ENCODE results near the gene ZSCAN2. TPM values are rescaled to one million over a fixed set of nuclear protein-coding genes. Genes with fewer than 3 reads are reported as not detected.

ZSCAN2 gene
- total and polyA plus RNA-seq, 9 donors = 5.6 to 13.3 (median 8.2) TPM

- no peak for TF ChIP-seq CTCF (IDR thresholded peaks at IDR 0.05)
- H3K36me3 ChIP-seq = no peaks in the 10 kb centered on the region
- peaks cover 5% of the 10 kb centered on the region for H3K4me1 ChIP-seq (ENCODE audit: insufficient read depth)
- no peaks in the 10 kb centered on the region for H3K9me3 ChIP-seq
- no peak overlapping the region for H3K4me3 ChIP-seq
- no peak for DNase-seq
- 88 to 89% (median 89%) methylated on average over 14 of the region's 14 CpGs for WGBS, 3 donors
- H3K27ac ChIP-seq = no peak overlapping the region
- H3K27me3 ChIP-seq = no peaks in the 10 kb centered on the region
- intact Hi-C loops (cut with DNase I) = loop anchor here in 2 of 4 donors (5.0 to 10.0 kb wide), 2 partner anchors 51 to 323 kb away; partner anchors contain the start of genes NMB (in 1 of the 2) and WDR73 (in 1 of the 2)
These were observed 3.0 kb downstream of the ZSCAN2 start for GRCh38 chr15:84603630-84604379.

- Histone ChIP-seq H3K4me1 (ENCODE audit: insufficient read depth) (peaks cover 3% of the 10 kb centered on the region), H3K27ac (no peak overlapping the region), H3K9me3 (no peaks in the 10 kb centered on the region), H3K4me3 (no peak overlapping the region), H3K36me3 (no peaks in the 10 kb centered on the region), H3K27me3 (no peaks in the 10 kb centered on the region)
- DNase-seq = no peak
- intact Hi-C loops (cut with DNase I) = loop anchor here in 2 of 4 donors (5.0 to 10.0 kb wide), 2 partner anchors 50 to 322 kb away; partner anchors contain the start of genes NMB (in 1 of the 2) and WDR73 (in 1 of the 2)
- no peak for TF ChIP-seq CTCF (IDR thresholded peaks at IDR 0.05)
- WGBS, 3 donors = 84 to 86% (median 86%) methylated on average over 19 of the region's 19 CpGs
These were observed 4.2 kb downstream of the ZSCAN2 start for GRCh38 chr15:84604826-84605553.

- Histone ChIP-seq H3K36me3 (no peaks in the 10 kb centered on the region), H3K4me3 (no peak overlapping the region)
These were observed 4.7 kb downstream of the ZSCAN2 start for GRCh38 chr15:84605554-84605882.

GRCh38 chr15:84606653-84607120 is 5.9 kb downstream of the ZSCAN2 start:
- intact Hi-C loops (cut with DNase I) = loop anchor here in 1 of 4 donors (10.0 kb wide), 1 partner anchor 48 kb away; the partner anchor contains the start of genes NMB and WDR73
- Histone ChIP-seq H3K4me3 (no peak overlapping the region), H3K4me1 (ENCODE audit: insufficient read depth) (peaks cover 3% of the 10 kb centered on the region), H3K36me3 (no peaks in the 10 kb centered on the region), H3K27ac (no peak overlapping the region), H3K27me3 (no peaks in the 10 kb centered on the region), H3K9me3 (no peaks in the 10 kb centered on the region)
- no peak for TF ChIP-seq CTCF (IDR thresholded peaks at IDR 0.05)
- no peak for TF ChIP-seq POLR2A (IDR thresholded peaks at IDR 0.05)
- TF ChIP-seq EP300 (IDR thresholded peaks at IDR 0.05) = no peak
- no peak for DNase-seq
- 73 to 86% (median 83%) methylated on average over 8 of the region's 8 CpGs for WGBS, 3 donors

More at GRCh38 chr15:84605554-84605882, 4.7 kb downstream of the ZSCAN2 start:
- Histone ChIP-seq H3K27ac (no peak overlapping the region), H3K27me3 (no peaks in the 10 kb centered on the region), H3K9me3 (no peaks in the 10 kb centered on the region), H3K4me1 (ENCODE audit: insufficient read depth) (peaks cover 3% of the 10 kb centered on the region)
- 62 to 68% (median 64%) methylated on average over 2 of the region's 2 CpGs for WGBS, 3 donors
- TF ChIP-seq CTCF (IDR thresholded peaks at IDR 0.05) = no peak
- TF ChIP-seq POLR2A (IDR thresholded peaks at IDR 0.05) = no peak
- TF ChIP-seq EP300 (IDR thresholded peaks at IDR 0.05) = no peak
- no peak for DNase-seq
- intact Hi-C loops (cut with DNase I) = loop anchor here in 1 of 4 donors (10.0 kb wide), 1 partner anchor 49 kb away; the partner anchor contains the start of genes NMB and WDR73
